GM06990 (cell line): ENCODE results near the gene CRIP3.

ENCODE experiments used
- DNase-seq: peaks from one replicate; pipeline ENCODE4 v3.0.0-alpha.2; 2011; ENCODE audit not compliant: insufficient read length; ENCODE audit errors: extremely low read depth
- H3K27me3 ChIP-seq: replicated peaks from 2 replicates; pipeline ENCODE4 v1.6.0; 2011; ENCODE audit warnings: low read length; ENCODE audit not compliant: control insufficient read depth, insufficient read depth
- H3K36me3 ChIP-seq: 2 replicates; pipeline ENCODE4 v1.5.1; 2011; ENCODE audit warnings: low read length; ENCODE audit not compliant: control insufficient read depth, insufficient read depth
- H3K4me3 ChIP-seq: replicated peaks from 2 replicates; pipeline ENCODE4 v1.5.1; 2011; ENCODE audit warnings: low read depth, mild to moderate bottlenecking, control low read depth, low read length
- TF ChIP-seq, protein P1 (sequence below): IDR thresholded peaks from 2 replicates; pipeline ENCODE4 v1.5.1; 2011; ENCODE audit warnings: low read length, control low read depth, mild to moderate bottlenecking, inconsistent platforms; ENCODE audit not compliant: insufficient read depth, poor library complexity, severe bottlenecking

CRIP3 gene

DNA sequence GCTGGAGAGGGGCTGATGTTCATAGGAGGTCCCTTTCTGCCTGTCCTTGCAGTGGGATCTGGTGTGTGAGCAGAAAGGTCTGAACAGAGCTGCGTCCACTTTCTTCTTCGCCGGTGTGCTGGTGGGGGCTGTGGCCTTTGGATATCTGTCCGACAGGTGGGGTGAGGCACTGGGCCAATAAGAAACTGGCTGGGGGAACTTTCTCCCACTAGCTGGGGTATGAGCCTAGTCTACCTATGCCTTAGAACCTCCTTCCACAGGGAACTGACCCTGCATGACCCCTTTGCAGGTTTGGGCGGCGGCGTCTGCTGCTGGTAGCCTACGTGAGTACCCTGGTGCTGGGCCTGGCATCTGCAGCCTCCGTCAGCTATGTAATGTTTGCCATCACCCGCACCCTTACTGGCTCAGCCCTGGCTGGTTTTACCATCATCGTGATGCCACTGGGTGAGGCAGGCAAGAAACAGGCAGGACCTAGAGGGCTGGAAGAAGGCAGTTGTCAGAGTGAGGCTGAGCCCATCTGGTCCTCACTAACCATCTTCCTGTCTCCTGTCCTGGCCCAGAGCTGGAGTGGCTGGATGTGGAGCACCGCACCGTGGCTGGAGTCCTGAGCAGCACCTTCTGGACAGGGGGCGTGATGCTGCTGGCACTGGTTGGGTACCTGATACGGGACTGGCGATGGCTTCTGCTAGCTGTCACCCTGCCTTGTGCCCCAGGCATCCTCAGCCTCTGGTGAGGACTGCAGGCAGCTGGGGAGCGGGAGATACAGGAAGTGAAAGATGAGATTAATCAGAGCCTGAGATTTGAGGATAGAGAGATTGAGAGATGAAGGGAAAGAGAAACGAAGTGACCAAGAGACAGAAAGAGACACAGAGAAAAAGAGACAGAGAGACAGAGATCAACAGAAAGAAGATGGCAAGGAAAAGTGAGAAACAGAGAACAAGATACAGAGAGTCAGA, 9.0 kb downstream of the CRIP3 start:
- Histone ChIP-seq H3K27me3 (no peaks in the 10 kb centered on the region), H3K4me3 (no peak overlapping the region), H3K36me3 (no peaks in the 10 kb centered on the region)
- DNase-seq, result no peak
- TF ChIP-seq, protein P1, sequence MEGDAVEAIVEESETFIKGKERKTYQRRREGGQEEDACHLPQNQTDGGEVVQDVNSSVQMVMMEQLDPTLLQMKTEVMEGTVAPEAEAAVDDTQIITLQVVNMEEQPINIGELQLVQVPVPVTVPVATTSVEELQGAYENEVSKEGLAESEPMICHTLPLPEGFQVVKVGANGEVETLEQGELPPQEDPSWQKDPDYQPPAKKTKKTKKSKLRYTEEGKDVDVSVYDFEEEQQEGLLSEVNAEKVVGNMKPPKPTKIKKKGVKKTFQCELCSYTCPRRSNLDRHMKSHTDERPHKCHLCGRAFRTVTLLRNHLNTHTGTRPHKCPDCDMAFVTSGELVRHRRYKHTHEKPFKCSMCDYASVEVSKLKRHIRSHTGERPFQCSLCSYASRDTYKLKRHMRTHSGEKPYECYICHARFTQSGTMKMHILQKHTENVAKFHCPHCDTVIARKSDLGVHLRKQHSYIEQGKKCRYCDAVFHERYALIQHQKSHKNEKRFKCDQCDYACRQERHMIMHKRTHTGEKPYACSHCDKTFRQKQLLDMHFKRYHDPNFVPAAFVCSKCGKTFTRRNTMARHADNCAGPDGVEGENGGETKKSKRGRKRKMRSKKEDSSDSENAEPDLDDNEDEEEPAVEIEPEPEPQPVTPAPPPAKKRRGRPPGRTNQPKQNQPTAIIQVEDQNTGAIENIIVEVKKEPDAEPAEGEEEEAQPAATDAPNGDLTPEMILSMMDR, result no peak

DNA sequence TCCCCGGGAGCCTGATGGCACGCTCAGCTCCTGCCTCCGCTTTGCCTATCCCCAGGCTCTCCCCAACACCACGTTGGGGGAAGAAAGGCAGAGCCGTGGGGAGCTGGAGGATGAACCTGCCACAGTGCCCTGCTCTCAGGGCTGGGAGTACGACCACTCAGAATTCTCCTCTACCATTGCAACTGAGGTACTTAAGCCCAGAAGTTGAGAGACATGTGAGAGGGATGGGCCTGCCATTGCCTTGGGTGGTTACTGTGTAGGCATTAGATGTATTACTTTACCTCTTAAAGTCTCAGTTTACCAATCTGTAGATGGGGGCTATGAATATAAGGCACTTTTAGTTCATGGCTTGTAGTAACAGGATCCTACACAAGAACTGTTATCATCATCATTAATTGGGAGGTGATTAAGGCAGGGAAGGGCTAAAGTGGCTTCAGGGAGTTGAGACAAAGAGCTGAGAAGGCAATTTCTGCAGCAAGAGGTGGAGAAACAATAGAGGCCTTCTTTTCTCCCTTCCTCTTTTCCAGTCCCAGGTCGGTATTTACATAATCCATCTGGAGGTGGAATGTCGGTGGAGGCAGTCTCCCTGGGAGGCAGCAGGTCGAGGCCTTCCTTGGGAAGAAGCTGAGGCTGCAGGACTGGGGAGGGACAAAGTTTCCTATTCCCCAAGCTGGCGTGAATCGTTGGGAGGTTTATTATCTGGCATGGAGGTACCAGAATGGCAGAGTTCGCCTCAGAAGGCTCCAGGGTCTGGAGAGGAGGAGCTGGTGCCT, 9.9 kb downstream of the CRIP3 start:
- H3K4me3 ChIP-seq, result no peak overlapping the region
- no peaks in the 10 kb centered on the region for H3K27me3 ChIP-seq
- H3K36me3 ChIP-seq, result no peaks in the 10 kb centered on the region

DNA sequence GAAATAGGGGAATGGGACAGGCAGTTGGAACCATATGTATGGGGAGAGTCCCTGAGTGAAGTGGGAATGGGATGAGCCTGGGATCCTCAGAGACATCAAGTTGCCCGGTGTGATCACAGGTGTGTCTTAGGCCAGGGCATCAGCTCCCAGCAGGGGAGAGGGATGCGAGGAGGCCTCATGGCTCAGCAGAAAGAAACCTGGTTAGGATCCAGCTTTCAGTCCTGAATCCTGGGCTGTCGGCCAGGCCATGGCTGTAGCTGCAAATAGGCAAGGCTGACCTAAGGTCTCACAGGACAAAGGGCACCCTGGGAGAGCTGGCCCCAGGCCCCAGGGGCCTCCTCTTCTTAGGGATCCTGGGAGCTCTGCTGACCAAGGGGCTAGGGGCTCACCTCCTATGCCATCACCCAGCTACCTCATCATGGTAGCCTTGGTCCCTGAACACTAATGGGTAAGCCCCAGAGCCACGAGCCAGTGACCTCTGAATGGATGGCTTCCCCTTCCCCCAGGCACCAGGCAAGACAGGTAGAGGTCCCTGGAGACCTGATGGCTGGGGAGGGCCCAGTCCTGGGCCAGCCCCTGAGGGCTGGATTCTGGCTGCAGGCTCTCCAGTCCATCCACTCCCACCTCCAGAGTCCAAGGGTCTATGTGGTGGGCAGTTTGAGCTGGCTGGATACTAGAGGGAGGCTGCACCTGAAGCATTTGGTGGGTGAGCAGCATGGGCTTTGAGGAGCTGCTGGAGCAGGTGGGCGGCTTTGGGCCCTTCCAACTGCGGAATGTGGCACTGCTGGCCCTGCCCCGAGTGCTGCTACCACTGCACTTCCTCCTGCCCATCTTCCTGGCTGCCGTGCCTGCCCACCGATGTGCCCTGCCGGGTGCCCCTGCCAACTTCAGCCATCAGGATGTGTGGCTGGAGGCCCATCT, 10.7 kb downstream of the CRIP3 start, which contains the start of gene SLC22A7:
Gene SLC22A7, plus strand, starts transcription at position 617 of the 921 bp plus-strand sequence. Its CDS starts 99 bp downstream, at position 716.
- H3K27me3 ChIP-seq, result no peaks in the 10 kb centered on the region; the same call in 1 of the 2 replicates
- DNase-seq, result no peak
- TF ChIP-seq, protein P1, result no peak
- H3K36me3 ChIP-seq, result no peaks in the 10 kb centered on the region
- H3K4me3 ChIP-seq, result no peak within 1 kb of the TSS

More for the DNA sequence above, 9.9 kb downstream of the CRIP3 start:
- TF ChIP-seq, protein P1, result no peak
- DNase-seq, result no peak

DNA sequence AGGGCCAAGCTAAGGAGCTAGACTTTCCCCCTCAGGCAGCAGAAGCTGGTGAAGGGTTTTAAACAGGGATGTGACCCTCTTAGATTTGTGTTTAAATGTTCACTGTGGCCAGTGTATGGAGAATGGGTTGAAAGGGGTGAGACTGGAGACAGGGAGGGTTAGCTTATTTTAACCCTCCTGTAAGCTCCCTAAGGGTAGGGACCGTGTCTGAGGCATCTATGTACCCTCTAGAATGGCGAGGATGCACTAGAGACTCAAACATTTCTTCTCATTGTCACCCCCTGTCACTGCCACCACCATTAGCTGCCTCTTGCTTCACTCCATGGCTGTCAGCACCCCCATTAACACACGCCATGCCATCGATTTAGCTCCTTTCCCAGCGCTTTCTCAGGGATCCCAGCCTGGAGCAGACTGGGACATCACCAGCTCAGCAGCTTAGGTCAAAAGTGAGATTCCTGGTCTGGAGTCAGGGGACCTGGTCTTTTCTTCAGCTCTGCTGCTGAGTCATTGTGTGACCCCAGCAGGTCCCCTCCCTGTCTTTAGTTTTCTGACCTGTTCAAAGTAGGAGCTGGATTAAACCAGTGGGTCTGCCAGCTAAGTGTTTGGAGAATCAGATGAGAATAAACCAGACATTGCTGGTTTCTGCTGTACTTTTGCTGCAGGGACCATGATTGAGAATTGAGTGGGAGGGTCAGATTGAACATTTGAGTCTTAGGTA, 11.7 kb downstream of the CRIP3 start:
- TF ChIP-seq, protein P1, result no peak
- Histone ChIP-seq H3K36me3 (no peaks in the 10 kb centered on the region), H3K27me3 (no peaks in the 10 kb centered on the region; the same call in 1 of the 2 replicates), H3K4me3 (no peak overlapping the region)
- no peak for DNase-seq
